Erythroblast (primary cell): ENCODE data around the gene C22orf15.

Experiments
- GATA1 ChIP-seq: IDR thresholded peaks from 2 replicates; pipeline ENCODE4 v1.6.1; 2011; ENCODE audit warnings: low read depth, mild to moderate bottlenecking, control low read depth, low read length, moderate library complexity
- POLR2A ChIP-seq: IDR thresholded peaks from 2 replicates; pipeline ENCODE4 v1.6.1; 2011; ENCODE audit warnings: mild to moderate bottlenecking, low read length

DNA sequence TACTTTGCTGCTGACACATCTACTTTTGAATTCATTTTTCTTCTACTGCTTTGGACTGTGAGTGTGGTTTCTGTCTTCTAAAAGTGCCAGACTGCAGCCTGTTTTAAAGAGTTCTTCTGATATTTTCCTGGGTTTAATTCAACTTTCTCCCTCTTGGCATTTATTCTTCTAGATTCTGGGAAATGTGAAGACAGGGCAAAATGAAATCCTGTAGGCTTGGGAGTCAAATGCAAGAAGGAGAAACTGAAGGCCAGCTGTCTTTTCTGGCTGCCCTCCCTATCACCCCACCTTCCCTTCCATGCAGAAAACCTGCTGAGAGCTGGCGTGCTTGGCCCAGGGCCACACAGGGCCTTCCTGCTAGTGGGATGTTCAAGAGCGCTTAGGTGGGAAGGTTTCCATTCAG is 19.5 kb upstream of the C22orf15 start:
- TF ChIP-seq POLR2A (no peak), GATA1 (no peak)
